MM.1S (cell line): ENCODE measurements around the gene S1PR5.

Source experiments
- DNase-seq: peaks from one replicate; pipeline ENCODE4 v3.0.0-alpha.2; 2015
- H2AFZ ChIP-seq: fragments of 300-600 bp; sonication (generic); 2 replicates; pipeline ENCODE4 v1.6.0; 2016; ENCODE audit warnings: antibody characterized with exemption, low read length
- H3F3A ChIP-seq: fragments of 300-600 bp; sonication (generic); 2 replicates; pipeline ENCODE4 v1.6.1; 2016; ENCODE audit warnings: mild to moderate bottlenecking, antibody characterized with exemption, low read length, moderate library complexity, mixed read lengths; ENCODE audit not compliant: insufficient read depth
- H3K27ac ChIP-seq: fragments of 300-600 bp; sonication (generic); 2 replicates; pipeline ENCODE4 v1.5.1; 2016; ENCODE audit warnings: mild to moderate bottlenecking, low read length
- H3K27me3 ChIP-seq: fragments of 300-600 bp; sonication (generic); replicated peaks from 2 replicates; pipeline ENCODE4 v1.6.0; 2016; ENCODE audit warnings: low read length; ENCODE audit not compliant: insufficient read depth
- H3K36me3 ChIP-seq: fragments of 300-600 bp; sonication (generic); replicated peaks from 2 replicates; pipeline ENCODE4 v1.6.1; 2016; ENCODE audit warnings: mild to moderate bottlenecking, low read length, mixed read lengths; ENCODE audit not compliant: insufficient read depth
- H3K4me1 ChIP-seq: fragments of 300-600 bp; sonication (generic); 2 replicates; pipeline ENCODE4 v1.6.1; 2016; ENCODE audit warnings: low read length, mixed read lengths
- H3K4me2 ChIP-seq: fragments of 300-600 bp; sonication (generic); 2 replicates; pipeline ENCODE4 v1.6.0; 2016; ENCODE audit warnings: low read depth, low read length
- H3K4me3 ChIP-seq: fragments of 300-600 bp; sonication (generic); 2 replicates; pipeline ENCODE4 v1.5.1; 2016; ENCODE audit warnings: low read length, mixed read lengths
- H3K79me2 ChIP-seq: fragments of 300-600 bp; sonication (generic); 2 replicates; pipeline ENCODE4 v1.6.1; 2016; ENCODE audit warnings: mixed run types, low read length, mixed read lengths
- H3K9ac ChIP-seq: fragments of 300-600 bp; sonication (generic); 2 replicates; pipeline ENCODE4 v1.6.1; 2016; ENCODE audit warnings: low read length, mixed read lengths
- H3K9me2 ChIP-seq: fragments of 300-600 bp; sonication (generic); replicated peaks from 2 replicates; pipeline ENCODE4 v1.6.1; 2016; ENCODE audit warnings: mild to moderate bottlenecking, low read length, mixed read lengths; ENCODE audit not compliant: insufficient read depth
- H3K9me3 ChIP-seq: fragments of 300-600 bp; sonication (generic); replicated peaks from 2 replicates; pipeline ENCODE4 v1.6.1; 2016; ENCODE audit warnings: mild to moderate bottlenecking, low read length, mixed read lengths; ENCODE audit not compliant: insufficient read depth
- H4K20me1 ChIP-seq: fragments of 300-600 bp; sonication (generic); 2 replicates; pipeline ENCODE4 v1.6.1; 2016; ENCODE audit warnings: mild to moderate bottlenecking, low read length, moderate library complexity, mixed read lengths; ENCODE audit not compliant: insufficient read depth
- EZH2 ChIP-seq: fragments of 300-600 bp; sonication (generic); optimal IDR thresholded peaks from 2 replicates; pipeline ENCODE3; 2017; ENCODE audit warnings: low read depth, mild to moderate bottlenecking, antibody characterized with exemption, low read length, mixed read lengths
- EZH2phosphoT487 ChIP-seq: fragments of 300-600 bp; sonication (generic); IDR thresholded peaks from 2 replicates; pipeline ENCODE4 v1.6.1; 2018; ENCODE audit warnings: antibody characterized with exemption, low read length
- TF ChIP-seq, protein P1 (sequence below): fragments of 300-600 bp; sonication (generic); IDR thresholded peaks from 2 replicates; pipeline ENCODE4 v1.5.1; 2016; ENCODE audit warnings: antibody characterized with exemption, low read length, mixed read lengths

S1PR5 gene

DNA sequence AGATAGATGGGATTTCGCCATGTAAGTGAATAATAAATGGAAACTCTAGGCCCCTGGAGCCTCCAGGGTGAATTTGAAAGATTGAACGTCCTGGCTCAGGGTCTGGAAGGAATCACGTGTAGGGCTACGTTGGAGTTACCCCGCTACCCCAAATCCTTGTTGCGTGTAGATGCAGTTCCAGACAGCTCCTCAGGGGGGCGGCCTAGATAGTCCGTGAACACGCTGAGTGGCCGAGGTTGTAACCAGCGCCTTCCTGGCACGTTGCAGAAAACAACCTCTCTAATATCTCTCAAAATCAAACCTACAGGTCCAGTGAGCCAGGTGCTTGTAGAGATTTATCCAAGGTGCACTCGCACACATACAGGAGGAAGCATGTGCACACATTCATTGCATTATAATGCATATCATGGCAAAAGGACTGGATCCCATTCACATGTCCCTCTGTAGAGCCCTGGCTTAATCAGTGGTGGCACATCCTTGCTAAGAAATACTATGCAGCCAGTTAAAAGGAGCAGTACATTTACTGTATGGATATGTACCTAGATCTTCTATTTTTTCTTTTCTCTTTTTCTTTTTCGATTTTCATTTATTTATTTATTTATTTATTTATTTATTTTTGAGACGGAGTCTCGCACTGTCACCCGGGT lies 11.5 kb downstream of the S1PR5 start:
- H3K4me1 ChIP-seq, result peaks cover 8% of the 10 kb centered on the region; the same call in 1 of the 2 replicates
- H3K4me2 ChIP-seq, result 0 out of 2 replicates have a peak overlapping the region, but pooled peaks have one; percentile 25
- H3K27ac ChIP-seq, result no peak overlapping the region
- H3F3A ChIP-seq, result 0 out of 2 replicates have a peak, but pooled peaks cover 6% of the 10 kb centered on the region
- TF ChIP-seq, protein P1, sequence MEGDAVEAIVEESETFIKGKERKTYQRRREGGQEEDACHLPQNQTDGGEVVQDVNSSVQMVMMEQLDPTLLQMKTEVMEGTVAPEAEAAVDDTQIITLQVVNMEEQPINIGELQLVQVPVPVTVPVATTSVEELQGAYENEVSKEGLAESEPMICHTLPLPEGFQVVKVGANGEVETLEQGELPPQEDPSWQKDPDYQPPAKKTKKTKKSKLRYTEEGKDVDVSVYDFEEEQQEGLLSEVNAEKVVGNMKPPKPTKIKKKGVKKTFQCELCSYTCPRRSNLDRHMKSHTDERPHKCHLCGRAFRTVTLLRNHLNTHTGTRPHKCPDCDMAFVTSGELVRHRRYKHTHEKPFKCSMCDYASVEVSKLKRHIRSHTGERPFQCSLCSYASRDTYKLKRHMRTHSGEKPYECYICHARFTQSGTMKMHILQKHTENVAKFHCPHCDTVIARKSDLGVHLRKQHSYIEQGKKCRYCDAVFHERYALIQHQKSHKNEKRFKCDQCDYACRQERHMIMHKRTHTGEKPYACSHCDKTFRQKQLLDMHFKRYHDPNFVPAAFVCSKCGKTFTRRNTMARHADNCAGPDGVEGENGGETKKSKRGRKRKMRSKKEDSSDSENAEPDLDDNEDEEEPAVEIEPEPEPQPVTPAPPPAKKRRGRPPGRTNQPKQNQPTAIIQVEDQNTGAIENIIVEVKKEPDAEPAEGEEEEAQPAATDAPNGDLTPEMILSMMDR, result peak; percentile 73
- TF ChIP-seq EZH2, result no peak
- 0 out of 2 replicates have a peak overlapping the region, but pooled peaks have one; percentile 27 for H2AFZ ChIP-seq
- DNase-seq, result peak; percentile 76
- no peak overlapping the region for H3K4me3 ChIP-seq
- peaks cover 22% of the 10 kb centered on the region for H3K79me2 ChIP-seq
- no peaks in the 10 kb centered on the region for H3K9me3 ChIP-seq
- H4K20me1 ChIP-seq, result no peaks in the 10 kb centered on the region
- no peaks in the 10 kb centered on the region for H3K36me3 ChIP-seq
- H3K9me2 ChIP-seq, result no peaks in the 10 kb centered on the region
- H3K9ac ChIP-seq, result no peak overlapping the region
- H3K27me3 ChIP-seq, result no peaks in the 10 kb centered on the region

DNA sequence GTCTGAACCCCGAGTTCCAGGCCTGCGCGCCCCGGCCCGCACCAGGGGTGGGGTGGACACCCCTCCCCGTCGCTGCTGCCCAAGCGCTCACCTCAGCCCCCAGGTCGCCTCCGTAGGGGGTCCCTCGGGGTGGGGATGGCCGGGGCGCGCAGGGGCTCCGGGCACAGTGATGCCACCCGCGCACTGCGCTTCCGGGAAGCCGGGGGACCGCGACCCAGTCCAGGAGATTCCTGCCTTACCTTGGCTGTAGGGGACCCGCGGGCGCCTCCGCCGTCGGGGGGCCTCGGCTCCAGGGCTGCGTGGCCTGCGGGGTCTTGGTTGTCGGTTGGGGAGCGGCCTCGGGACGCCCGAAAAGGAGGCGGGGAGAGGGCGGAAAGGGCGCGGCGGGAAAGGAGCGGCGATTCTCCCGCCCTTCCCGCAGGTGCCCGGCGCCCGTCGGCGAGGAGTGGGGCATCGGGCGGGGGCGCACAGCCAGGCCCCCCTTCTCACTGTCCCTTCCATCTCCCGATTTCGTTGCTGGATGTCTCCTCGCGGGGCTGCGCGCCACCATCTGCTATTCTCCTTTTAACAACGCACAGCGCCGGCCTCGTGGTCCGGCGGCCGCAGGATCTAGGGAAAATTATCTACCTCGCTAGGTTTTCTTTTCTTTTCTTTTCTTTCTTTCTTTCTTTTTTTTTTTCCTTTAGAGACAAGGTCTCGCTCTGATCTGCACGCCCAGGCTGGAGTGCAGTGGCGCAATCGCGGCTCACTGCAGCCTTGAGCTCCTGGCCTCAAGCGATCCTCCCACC lies 14.1 kb downstream of the S1PR5 start, which contains the start of gene KEAP1:
TSS of gene KEAP1 (minus strand) at position 355 of the 788 bp plus-strand sequence. CDS start 3,323 bp downstream, outside the sequence.
- peaks cover 19% of the 10 kb centered on the region for H3K4me1 ChIP-seq
- H4K20me1 ChIP-seq, result no peaks in the 10 kb centered on the region
- peak within 1 kb of the TSS; percentile 99 for H3K9ac ChIP-seq
- no peaks in the 10 kb centered on the region for H3K9me3 ChIP-seq
- no peaks in the 10 kb centered on the region for H3K9me2 ChIP-seq
- H3F3A ChIP-seq, result peaks cover 24% of the 10 kb centered on the region
- H3K4me2 ChIP-seq, result peak within 1 kb of the TSS; percentile 96
- H3K36me3 ChIP-seq, result peaks cover 8% of the 10 kb centered on the region; the same call in 1 of the 2 replicates
- no peak for TF ChIP-seq EZH2phosphoT487
- TF ChIP-seq EZH2, result no peak
- TF ChIP-seq, protein P1, result no peak
- peaks cover 44% of the 10 kb centered on the region for H3K79me2 ChIP-seq
- DNase-seq, result peak; percentile 52
- peak within 1 kb of the TSS; percentile 79 for H3K27ac ChIP-seq
- H2AFZ ChIP-seq, result peak within 1 kb of the TSS; percentile 51
- peak within 1 kb of the TSS; percentile 95 for H3K4me3 ChIP-seq
- H3K27me3 ChIP-seq, result no peaks in the 10 kb centered on the region

DNA sequence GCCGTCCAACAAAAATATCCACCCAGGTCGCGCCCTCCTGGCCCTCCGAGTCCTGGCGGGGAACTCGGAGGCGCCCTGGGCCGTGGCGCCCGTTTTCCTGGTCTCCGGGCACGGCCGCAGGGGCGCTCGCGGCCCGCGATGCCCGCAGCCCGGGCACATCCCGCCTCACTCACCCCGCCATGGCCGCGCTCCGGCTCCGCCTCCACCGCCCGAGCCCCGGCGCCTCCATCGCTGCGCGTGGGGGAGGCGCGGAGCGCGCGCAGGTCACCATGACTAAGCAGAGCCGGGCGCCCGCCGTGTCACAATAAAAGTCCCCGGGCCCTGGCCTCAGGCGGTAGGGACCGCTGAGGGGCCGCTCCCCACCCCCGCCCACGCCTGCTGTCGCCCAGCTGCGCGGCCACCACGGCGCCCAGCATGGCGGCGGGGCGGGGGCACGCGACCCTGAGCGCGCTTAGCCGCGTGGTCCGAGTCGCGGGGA lies 14.7 kb downstream of the S1PR5 start:
- Histone ChIP-seq H3K4me2 (peak overlapping the region; percentile 96), H2AFZ (peak overlapping the region; percentile 51), H3K9me2 (no peaks in the 10 kb centered on the region), H3K79me2 (peaks cover 50% of the 10 kb centered on the region), H3K27ac (peak overlapping the region; percentile 79), H4K20me1 (no peaks in the 10 kb centered on the region), H3K27me3 (no peaks in the 10 kb centered on the region), H3K9me3 (no peaks in the 10 kb centered on the region), H3K4me1 (peaks cover 19% of the 10 kb centered on the region), H3K36me3 (peaks cover 8% of the 10 kb centered on the region; the same call in 1 of the 2 replicates), H3K9ac (peak overlapping the region; percentile 99), H3F3A (peaks cover 24% of the 10 kb centered on the region), H3K4me3 (peak overlapping the region; percentile 95)
- TF ChIP-seq, protein P1, result no peak
- TF ChIP-seq EZH2 (no peak), EZH2phosphoT487 (no peak)
- DNase-seq, result peak; percentile 94
